Ovary (tissue), 9 donors: Measurements from ENCODE around the gene RGS7. TPM values are rescaled to one million over a fixed set of nuclear protein-coding genes. Genes with fewer than 3 reads are reported as not detected.

Experiments used
- DNase-seq, 5 donors: peaks; one replicate each; pipeline ENCODE4 v3.0.0-alpha.2; 2019 to 2020
- H3K27ac ChIP-seq, 2 donors: fragments of 200-600 bp; one replicate each; pipeline versions ENCODE4 v1.5.1 to v1.8.0; 2019 to 2022
- H3K27me3 ChIP-seq: fragments of 200-600 bp; one replicate; pipeline ENCODE4 v1.8.0; 2022
- H3K36me3 ChIP-seq: fragments of 200-600 bp; sonication (generic); one replicate; pipeline ENCODE4 v1.5.1; 2019
- H3K4me1 ChIP-seq: one replicate; pipeline ENCODE4 v1.8.1; 2013; ENCODE audit warnings: mild to moderate bottlenecking, moderate library complexity; ENCODE audit not compliant: insufficient read depth
- H3K4me3 ChIP-seq: fragments of 200-600 bp; sonication (generic); one replicate; pipeline ENCODE4 v1.5.1; 2017
- H3K9me3 ChIP-seq, 2 donors: fragments of 200-600 bp in 1 of 2; sonication (generic) in 1 of 2; one replicate each; pipeline versions ENCODE4 v1.5.1 to v1.8.1; 2013 to 2019; ENCODE audit warnings: mild to moderate bottlenecking in 1 of 2, moderate library complexity in 1 of 2
- CTCF ChIP-seq, 3 donors: fragments of 450-650 bp in 2 of 3; fragments of 200-600 bp in 1 of 3; IDR thresholded peaks; one replicate each; pipeline versions ENCODE4 v1.5.1 to v1.8.0; 2016 to 2022; ENCODE audit warnings: antibody characterized with exemption in 3 of 3, mild to moderate bottlenecking in 1 of 3
- EP300 ChIP-seq: sonication (generic); formaldehyde crosslinking; IDR thresholded peaks from one replicate; pipeline ENCODE4 v1.6.1; 2017; ENCODE audit warnings: antibody characterized with exemption
- POLR2A ChIP-seq: fragments of 450-650 bp; IDR thresholded peaks from one replicate; pipeline ENCODE4 v1.6.1; 2017; ENCODE audit warnings: antibody characterized with exemption, mild to moderate bottlenecking, moderate library complexity
- WGBS, 3 donors: extraction: QIAGEN DNeasy Blood & Tissue Kit in 1 of 3; methylation state at CpG; one replicate each; pipeline versions ENCODE4 v1.1.5 to v1.1.7; 2013 to 2017; 5-methylcytosine and 5-hydroxymethylcytosine counted together
- intact Hi-C, 4 donors: fragments of 100-400 bp; cut with DNase I; formaldehyde crosslinking; loops; one replicate each; pipeline versions ENCODE4 v1.11.0 to v1.15.1; 2022 to 2023
- polyA plus RNA-seq, 2 donors: library from polyadenylated mRNA; stranded (reverse); fragments of 200-250 nt in 1 of 2; fragments of 350-450 nt in 1 of 2; fragmentation: Illumina TruSeq in 1 of 2; extraction: RNeasy Lipid Tissue Mini Kit (QIAGEN cat#74804) in 1 of 2; gene quantifications; one replicate each; pipeline ENCODE4 v1.2.3, GENCODE V29; 2013 to 2014
- total RNA-seq, 7 donors: library from RNA; depleted of rRNA in 2 of 7; stranded (reverse); fragments of >200 nt in 2 of 7; fragmentation: NEBNext Ultra II Directional in 3 of 7; extraction: Animal tissue kit (Norgen Biotek cat#: 25700) in 3 of 7; gene quantifications; one replicate each; pipeline versions ENCODE4 v1.1.0 to v1.2.4, GENCODE V29; 2016 to 2023
- donor health status: DM: no; HTN: no; CAD: no; lungs with moderate emphysema.
- donor health status: DM: no; HTN: no; CAD: no.
- donor health status: Bipolar disorder and iron deficiency.
- donor health status: DM: yes; HTN: yes; CAD: no.
- donor health status: DM: no; HTN: no; CAD: no.
- donor health status: DM: yes; HTN: yes; CAD: no.

Gene RGS7
- total and polyA plus RNA-seq, 9 donors, result 0.10 to 1.00 (median 0.37) TPM; not detected in 1

- no peaks in the 10 kb centered on the region for H3K36me3 ChIP-seq
- no peaks in the 10 kb centered on the region for H3K9me3 ChIP-seq
- H3K27ac ChIP-seq, result no peak overlapping the region
- no peaks in the 10 kb centered on the region for H3K27me3 ChIP-seq
- intact Hi-C loops, result no loop called here
- WGBS, 3 donors, result 68 to 81% (median 81%) methylated on average over 2 of the region's 2 CpGs
- no peak for TF ChIP-seq POLR2A
- H3K4me3 ChIP-seq, result no peak overlapping the region
- H3K4me1 ChIP-seq, result no peaks in the 10 kb centered on the region
- no peak for DNase-seq
Measured at GRCh38 chr1:241270016-241270415, 87.0 kb downstream of the RGS7 start.

- no peak for TF ChIP-seq EP300
- TF ChIP-seq CTCF (IDR thresholded peaks at IDR 0.05), result no peak
- no peak for TF ChIP-seq POLR2A
- no peak overlapping the region for H3K4me3 ChIP-seq
- H3K27ac ChIP-seq, result no peak overlapping the region
- no peaks in the 10 kb centered on the region for H3K27me3 ChIP-seq
- no peak for DNase-seq
- H3K36me3 ChIP-seq, result no peaks in the 10 kb centered on the region
- H3K4me1 ChIP-seq, result no peaks in the 10 kb centered on the region
- 72 to 80% (median 79%) methylated on average over 9 of the region's 9 CpGs for WGBS, 3 donors
- no peaks in the 10 kb centered on the region for H3K9me3 ChIP-seq
- intact Hi-C loops, result no loop called here
Measured at GRCh38 chr1:241269116-241269515, 87.9 kb downstream of the RGS7 start.

GRCh38 chr1:241266121-241266520 lies 90.9 kb downstream of the RGS7 start:
- Histone ChIP-seq H3K4me1 (no peaks in the 10 kb centered on the region), H3K27ac (no peak overlapping the region), H3K9me3 (no peaks in the 10 kb centered on the region), H3K36me3 (no peaks in the 10 kb centered on the region), H3K4me3 (no peak overlapping the region), H3K27me3 (no peaks in the 10 kb centered on the region)
- no peak for TF ChIP-seq POLR2A
- TF ChIP-seq CTCF (IDR thresholded peaks at IDR 0.05), result no peak
- TF ChIP-seq EP300, result no peak
- WGBS, 3 donors, result 52 to 79% (median 56%) methylated on average over 2 of the region's 2 CpGs
- intact Hi-C loops, result no loop called here
- DNase-seq, result no peak

- H3K9me3 ChIP-seq, result no peaks in the 10 kb centered on the region
- intact Hi-C loops, result no loop called here
Measured at GRCh38 chr1:241265428-241265827, 91.6 kb downstream of the RGS7 start.

GRCh38 chr1:241263346-241263745 lies 93.7 kb downstream of the RGS7 start:
- Histone ChIP-seq H3K36me3 (no peaks in the 10 kb centered on the region), H3K4me1 (no peaks in the 10 kb centered on the region), H3K27me3 (no peaks in the 10 kb centered on the region), H3K4me3 (no peak overlapping the region), H3K27ac (no peak overlapping the region), H3K9me3 (no peaks in the 10 kb centered on the region)
- no peak for DNase-seq
- TF ChIP-seq CTCF (IDR thresholded peaks at IDR 0.05), result no peak
- TF ChIP-seq POLR2A, result no peak
- TF ChIP-seq EP300, result no peak
- intact Hi-C loops, result no loop called here
- WGBS, 3 donors, result 54 to 80% (median 76%) methylated on average over 3 of the region's 3 CpGs

More at GRCh38 chr1:241265428-241265827, 91.6 kb downstream of the RGS7 start:
- Histone ChIP-seq H3K4me3 (no peak overlapping the region), H3K27me3 (no peaks in the 10 kb centered on the region), H3K36me3 (no peaks in the 10 kb centered on the region), H3K27ac (no peak overlapping the region), H3K4me1 (no peaks in the 10 kb centered on the region)
- TF ChIP-seq CTCF (IDR thresholded peaks at IDR 0.05) (no peak), POLR2A (no peak)
- WGBS, 3 donors, result 66 to 79% (median 69%) methylated on average over 2 of the region's 2 CpGs
- DNase-seq, result no peak
